Activated CD4-positive, alpha-beta T cell treated with anti-CD3 and anti-CD28 coated beads, Interleukin-2, Interleukin-4, amounts not matched to agents 100 ng/mL and 50 ng/mL, durations not matched to agents 16 hours and 8 hours (primary cell): ENCODE results near the gene RGS4.

Experiments
- DNase-seq: peaks from one replicate; pipeline ENCODE4 v3.0.0-alpha.2; 2020; ENCODE audit warnings: low spot score

RGS4 gene

GRCh38 chr1:163104385-163105099 lies 35.4 kb downstream of the RGS4 start:
- no peak for DNase-seq

- no peak for DNase-seq
These were observed 37.3 kb downstream of the RGS4 start for GRCh38 chr1:163106364-163106987.

GRCh38 chr1:163107655-163108054 lies 38.5 kb downstream of the RGS4 start:
- DNase-seq = no peak

DNA sequence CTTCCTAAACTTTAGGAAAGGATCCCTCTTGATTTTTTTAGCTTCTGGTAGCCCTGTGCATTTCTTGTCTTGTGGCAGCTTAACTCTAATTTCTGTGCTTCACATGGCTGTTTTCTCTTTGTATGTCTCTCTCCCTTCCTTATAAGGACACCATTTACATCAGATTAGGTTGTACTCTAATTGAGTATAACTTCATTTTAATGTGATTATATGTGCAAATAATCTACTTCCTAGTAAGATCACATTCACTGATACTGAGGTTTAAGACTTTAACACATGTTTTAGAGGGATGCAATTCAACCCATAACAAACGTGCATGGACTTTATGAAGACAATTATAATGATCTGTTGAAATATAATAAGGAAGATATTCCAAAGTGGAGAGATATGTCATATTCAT lies 46.7 kb downstream of the RGS4 start:
- no peak for DNase-seq

DNA sequence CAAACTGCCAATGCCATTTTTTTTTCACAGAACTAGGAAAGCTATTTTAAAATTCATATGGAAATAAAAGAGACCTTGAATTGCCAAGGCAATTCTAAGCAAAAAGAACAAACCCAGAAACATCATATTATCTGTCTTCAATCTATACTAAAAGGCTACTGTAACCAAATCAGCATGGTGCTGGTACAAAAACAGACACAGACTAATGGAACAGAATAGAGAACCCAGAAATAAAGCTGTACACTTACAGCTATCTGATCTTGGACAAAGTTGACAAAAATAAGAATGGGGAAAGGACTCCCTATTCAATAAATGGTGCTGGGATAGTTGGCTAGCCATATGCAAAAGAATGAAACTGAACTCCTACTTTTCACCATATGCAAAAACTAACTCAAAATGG lies 50.5 kb downstream of the RGS4 start:
- no peak for DNase-seq

DNA sequence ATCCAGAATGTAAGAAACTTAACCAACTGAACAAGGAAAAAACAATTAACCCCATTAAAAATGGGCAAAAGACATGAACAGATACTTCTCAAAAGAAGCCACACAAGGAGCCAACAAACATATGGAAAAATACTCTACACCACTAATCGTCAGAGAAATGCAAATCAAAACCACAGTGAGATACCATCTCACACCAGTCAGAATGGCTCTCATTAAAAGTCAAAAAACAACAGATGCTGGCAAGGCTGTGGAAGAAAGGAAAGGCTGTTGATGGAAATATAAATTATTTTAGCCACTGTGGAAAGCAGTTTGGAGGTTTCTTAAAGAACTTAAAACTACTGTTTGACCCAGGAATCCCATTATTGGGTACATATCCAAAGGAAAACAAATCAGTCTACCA lies 51.2 kb downstream of the RGS4 start:
- DNase-seq = no peak

DNA sequence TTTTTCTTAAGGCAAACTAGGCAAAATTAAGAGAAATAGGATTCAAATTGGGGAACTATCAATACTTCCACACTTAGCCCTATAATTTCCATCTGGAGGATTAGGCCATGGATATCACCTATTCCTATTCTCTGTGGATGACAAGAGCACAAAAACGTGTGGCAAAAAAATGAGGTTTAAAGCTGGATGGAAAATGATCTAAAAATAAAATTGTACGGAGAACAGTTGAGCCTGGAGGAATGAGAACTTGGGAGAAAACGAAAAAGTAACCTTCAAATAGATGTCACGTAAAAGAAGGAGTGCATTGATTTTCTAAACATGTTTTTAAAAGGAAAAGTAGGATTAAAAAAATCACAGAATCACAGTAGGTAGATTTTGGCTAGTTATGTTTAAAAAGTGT lies 55.7 kb downstream of the RGS4 start:
- no peak for DNase-seq
